H1 (cell line): ENCODE measurements around the gene SLC12A6. TPM values are rescaled to one million over a fixed set of nuclear protein-coding genes. Genes with fewer than 3 reads are reported as not detected.

Experiments
- CTCF ChIA-PET: fragments of 300-600 bp; sonication (Branson Sonifier 250); formaldehyde crosslinking; loops from one replicate; lab custom pipeline; 2021; ENCODE audit not compliant: partially characterized antibody; lab: Charles Lee
- POLR2A ChIA-PET: fragments of 300-600 bp; sonication (Branson Sonifier 250); formaldehyde crosslinking; loops from one replicate; lab custom pipeline; 2021; ENCODE audit warnings: inconsistent platforms; ENCODE audit not compliant: partially characterized antibody; lab: Charles Lee
- DNase-seq, 2 experiments: peaks; one replicate each; pipeline versions ENCODE4 v3.0.0 to v3.0.0-alpha.2; 2010 to 2022; ENCODE audit warnings: low spot score in 2 of 2, low read depth in 1 of 2, mixed read lengths in 1 of 2
- FAIRE-seq: peaks from 2 replicates; lab custom pipeline; 2011; peaks lifted over from hg19 to GRCh38; lab: Jason Lieb, UNC
- H2AFZ ChIP-seq: 2 replicates; pipeline ENCODE4 v1.8.1; 2012; ENCODE audit warnings: low read length, inconsistent platforms
- H2AK5ac ChIP-seq: 2 replicates; pipeline ENCODE4 v1.6.1; 2013; ENCODE audit warnings: low read depth, low read length
- H2BK120ac ChIP-seq: replicated peaks from 2 replicates; pipeline ENCODE3; 2013; ENCODE audit warnings: low read depth, low read length, inconsistent platforms
- H2BK12ac ChIP-seq: 2 replicates; pipeline ENCODE4 v1.6.1; 2013; ENCODE audit warnings: low read depth, low read length
- H2BK15ac ChIP-seq: 2 replicates; pipeline ENCODE4 v1.6.1; 2013; ENCODE audit warnings: low read length
- H2BK20ac ChIP-seq: 2 replicates; pipeline ENCODE4 v1.6.1; 2013; ENCODE audit warnings: low read length
- H2BK5ac ChIP-seq: 2 replicates; pipeline ENCODE4 v1.6.1; 2013; ENCODE audit warnings: low read depth, low read length
- H3K14ac ChIP-seq: 2 replicates; pipeline ENCODE4 v1.6.1; 2013; ENCODE audit warnings: inconsistent platforms; ENCODE audit not compliant: insufficient read length
- H3K18ac ChIP-seq: 2 replicates; pipeline ENCODE4 v1.6.1; 2013; ENCODE audit warnings: low read length; ENCODE audit errors: extremely low read depth
- H3K23ac ChIP-seq: 2 replicates; pipeline ENCODE4 v1.6.1; 2013; ENCODE audit warnings: inconsistent platforms; ENCODE audit not compliant: insufficient read length
- H3K23me2 ChIP-seq: 2 replicates; pipeline ENCODE4 v1.6.1; 2013; ENCODE audit warnings: low read depth, low read length
- H3K27ac ChIP-seq: 2 replicates; pipeline ENCODE4 v1.6.1; 2011; ENCODE audit warnings: low read depth, low read length, inconsistent platforms
- H3K27me3 ChIP-seq, 4 experiments: replicated peaks in 1 of 4; 1 replicate in 1 of 4; 2 replicates in 3 of 4; pipeline versions ENCODE4 v1.6.1 to v1.8.1; 2011 to 2013; ENCODE audit warnings: low read length in 3 of 4, mild to moderate bottlenecking in 3 of 4, inconsistent platforms in 2 of 4, mixed read lengths in 2 of 4, moderate library complexity in 1 of 4; ENCODE audit not compliant: control insufficient read depth in 3 of 4, insufficient read depth in 3 of 4; ENCODE audit errors: extremely low read depth in 1 of 4
- H3K36me3 ChIP-seq, 4 experiments: 2 replicates each; pipeline versions ENCODE4 v1.6.1 to v1.8.1; 2011 to 2013; ENCODE audit warnings: mild to moderate bottlenecking in 4 of 4, low read length in 3 of 4, moderate library complexity in 2 of 4, control low read depth in 1 of 4, inconsistent platforms in 1 of 4; ENCODE audit not compliant: insufficient read depth in 4 of 4, control insufficient read depth in 2 of 4
- H3K4ac ChIP-seq: replicated peaks from 2 replicates; pipeline ENCODE3; 2013; ENCODE audit warnings: low read length, low read depth, mixed read lengths, inconsistent platforms; ENCODE audit not compliant: insufficient read length
- H3K4me1 ChIP-seq, 4 experiments: replicated peaks in 1 of 4; 1 replicate in 1 of 4; 2 replicates in 3 of 4; pipeline versions ENCODE4 v1.6.1 to v1.8.1; 2011 to 2013; ENCODE audit warnings: low read length in 3 of 4, inconsistent platforms in 2 of 4, mixed read lengths in 1 of 4; ENCODE audit not compliant: insufficient read depth in 4 of 4, control insufficient read depth in 3 of 4
- H3K4me2 ChIP-seq, 2 experiments: 2 replicates each; pipeline versions ENCODE4 v1.6.1 to v1.8.1; 2011 to 2013; ENCODE audit warnings: low read depth in 2 of 2, low read length in 2 of 2, control low read depth in 1 of 2, inconsistent platforms in 1 of 2, mild to moderate bottlenecking in 1 of 2; ENCODE audit not compliant: insufficient read depth in 1 of 2
- H3K4me3 ChIP-seq, 4 experiments: fragments of 200-600, 300-600 bp in 1 of 4; sonication (generic), shearing (Covaris generic), sonication (Bioruptor Twin) in 1 of 4; 2 replicates each; pipeline versions ENCODE4 v1.5.1 to v1.8.1; 2011 to 2016; ENCODE audit warnings: low read length in 4 of 4, low read depth in 3 of 4, control low read depth in 2 of 4, inconsistent platforms in 2 of 4, mild to moderate bottlenecking in 2 of 4, mixed read lengths in 1 of 4, moderate library complexity in 1 of 4; ENCODE audit not compliant: insufficient read depth in 2 of 4; ENCODE audit errors: extremely low read depth in 1 of 4
- H3K56ac ChIP-seq: replicated peaks from 2 replicates; pipeline ENCODE3; 2013; ENCODE audit warnings: low read depth, mild to moderate bottlenecking, mixed read lengths, low read length, inconsistent platforms; ENCODE audit not compliant: insufficient read length
- H3K79me1 ChIP-seq: 2 replicates; pipeline ENCODE4 v1.6.1; 2013; ENCODE audit warnings: low read depth, low read length, control low read depth
- H3K79me2 ChIP-seq, 2 experiments: 2 replicates each; pipeline versions ENCODE4 v1.6.1 to v1.8.1; 2012 to 2013; ENCODE audit warnings: low read length in 2 of 2, mild to moderate bottlenecking in 2 of 2, inconsistent platforms in 1 of 2; ENCODE audit not compliant: insufficient read depth in 2 of 2, control insufficient read depth in 1 of 2
- H3K9ac ChIP-seq, 4 experiments: replicated peaks in 1 of 4; 1 replicate in 1 of 4; 2 replicates in 3 of 4; pipeline versions ENCODE4 v1.6.1 to v1.8.1; 2011 to 2013; ENCODE audit warnings: low read depth in 3 of 4, low read length in 3 of 4, control low read depth in 2 of 4, mild to moderate bottlenecking in 2 of 4, moderate library complexity in 2 of 4, inconsistent platforms in 1 of 4; ENCODE audit errors: extremely low read depth in 1 of 4
- H3K9me3 ChIP-seq, 2 experiments: 2 replicates each; pipeline versions ENCODE4 v1.6.1 to v1.8.1; 2012 to 2013; ENCODE audit warnings: mild to moderate bottlenecking in 2 of 2, moderate library complexity in 2 of 2, control low read depth in 1 of 2, inconsistent platforms in 1 of 2, low read depth in 1 of 2, low read length in 1 of 2, mixed read lengths in 1 of 2; ENCODE audit not compliant: insufficient read depth in 2 of 2
- H4K20me1 ChIP-seq, 2 experiments: replicated peaks in 1 of 2; 2 replicates each; pipeline versions ENCODE3 to v1.8.1; 2011 to 2013; ENCODE audit warnings: inconsistent platforms in 2 of 2, low read length in 2 of 2, mild to moderate bottlenecking in 1 of 2; ENCODE audit not compliant: insufficient read depth in 2 of 2, control insufficient read depth in 1 of 2
- H4K5ac ChIP-seq: 2 replicates; pipeline ENCODE4 v1.6.1; 2013; ENCODE audit warnings: low read length, low read depth, mixed read lengths, inconsistent platforms; ENCODE audit not compliant: insufficient read length
- H4K8ac ChIP-seq: 2 replicates; pipeline ENCODE4 v1.8.0; 2013; ENCODE audit warnings: mild to moderate bottlenecking, moderate library complexity, low read length, inconsistent platforms; ENCODE audit not compliant: insufficient read depth; ENCODE audit errors: extremely low read depth
- H4K91ac ChIP-seq: replicated peaks from 2 replicates; pipeline ENCODE3; 2013; ENCODE audit warnings: low read length, mixed read lengths, inconsistent platforms; ENCODE audit not compliant: insufficient read length
- ATF2 ChIP-seq: IDR thresholded peaks from 2 replicates; pipeline ENCODE4 v1.6.1; 2012; ENCODE audit warnings: low read length, inconsistent platforms
- WGBS, 2 experiments: shearing (Covaris generic) in 1 of 2; methylation state at CpG; one replicate each; pipeline versions ENCODE4 v1.1.6 to v1.1.7; 2013 to 2015; ENCODE audit warnings: low lambda C conversion rate in 2 of 2, mixed read lengths in 2 of 2, inconsistent platforms in 1 of 2, low coverage in 1 of 2, missing lambda C conversion rate in 1 of 2; ENCODE audit not compliant: insufficient replicate concordance in 2 of 2, insufficient coverage in 1 of 2, insufficient read length in 1 of 2; ENCODE audit errors: extremely low coverage in 1 of 2, missing lambda C conversion rate in 1 of 2; 5-methylcytosine and 5-hydroxymethylcytosine counted together
- polyA plus RNA-seq, 7 experiments: library from polyadenylated mRNA; depleted of rRNA in 3 of 7; stranded (reverse) in 5 of 7; unstranded in 2 of 7; fragments of >200 nt in 5 of 7; fragments of 200-250 nt in 2 of 7; gene quantifications; 1 replicate in 5 of 7; 2 replicates in 1 of 7; 4 replicates in 1 of 7; pipeline versions ENCODE4 v1.2.1 to v1.2.3, GENCODE V29; 2011 to 2013; ENCODE audit warnings: missing spikeins in 2 of 7, mixed read lengths in 2 of 7
- total RNA-seq: library from RNA; stranded (reverse); fragmentation: NEBNext Ultra II Directional; extraction: Animal tissue kit (Norgen Biotek cat#: 25700); gene quantifications from 2 replicates; pipeline ENCODE4 v1.2.1, GENCODE V29; 2021

Gene SLC12A6
- total and polyA plus RNA-seq, 2 of the 8 experiments (the other 6 are each of a cell fraction or from before 2014, with no cell fraction given): 9.2 to 11.1 TPM

DNA sequence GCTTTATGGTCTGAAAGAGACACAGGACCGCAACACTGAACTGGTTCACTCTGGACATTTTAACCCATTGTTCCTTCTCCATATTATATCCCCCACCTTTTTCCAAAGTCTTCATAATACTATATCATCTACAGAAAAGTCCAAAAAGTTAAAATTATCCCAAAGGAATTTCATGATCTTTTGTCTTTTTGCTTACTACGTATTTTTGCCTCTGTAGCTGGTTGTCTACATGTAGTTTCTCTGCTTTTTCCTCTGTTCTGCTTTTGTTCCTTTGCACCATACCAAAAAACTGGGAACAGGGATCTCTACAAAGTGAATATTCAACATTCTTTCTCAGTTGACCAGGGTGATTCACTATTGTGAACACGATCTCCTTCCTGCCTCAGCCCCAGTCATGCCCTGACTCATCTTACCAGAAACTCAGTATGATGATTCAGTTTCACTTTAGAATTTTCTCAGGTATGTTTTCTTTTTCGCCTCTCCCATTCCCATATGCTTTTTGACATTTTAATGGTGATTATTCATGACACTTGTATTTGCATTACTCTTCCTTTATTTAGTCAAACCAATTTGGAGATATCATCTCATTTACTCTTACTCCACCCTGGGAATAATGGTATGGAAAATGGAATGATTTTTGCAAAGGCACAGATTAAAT is 98.3 kb downstream of the SLC12A6 start:
- Histone ChIP-seq H3K4me3 (no peak overlapping the region), H2BK15ac (no peak overlapping the region), H3K27ac (no peak overlapping the region; the same call in 1 of the 2 replicates), H4K5ac (no peak overlapping the region), H4K8ac (no peak overlapping the region), H2BK20ac (no peak overlapping the region), H3K36me3 (peaks cover 0 to 12% (median 4%) of the 10 kb centered on the region in 4 experiments; a peak in 6 of 8 replicates), H3K79me2 (no peaks in the 10 kb centered on the region), H2AFZ (no peak overlapping the region), H2BK120ac (no peak overlapping the region), H2AK5ac (no peak overlapping the region), H3K27me3 (peaks cover 0 to 1% (median 0%) of the 10 kb centered on the region in 4 experiments; a peak in 1 of 7 replicates), H2BK5ac (no peak overlapping the region), H3K18ac (no peak overlapping the region)
- ChIA-PET POLR2A (interaction anchor here (0.8 kb wide), 1 partner anchor 16 kb away, joined by 3 read pairs; no protein-coding TSS in a partner anchor), CTCF (interaction anchor here (1.1 to 5.6 kb wide), 3 partner anchors 9 to 18 kb away, joined by 3 to 41 read pairs (median 3); no protein-coding TSS in a partner anchor)
- WGBS, 2 experiments: 76% methylated on average over 4 of the region's 4 CpGs; no CpG with 5 or more reads in 1 of the 2 experiments
- FAIRE-seq: no peak
- no peak for DNase-seq
- TF ChIP-seq ATF2: no peak
- TF ChIP-seq, all 59 proteins: peak for 0
- Histone ChIP-seq H4K91ac (no peak overlapping the region), H3K23ac (no peak overlapping the region), H3K9me3 (no peaks in the 10 kb centered on the region), H2BK12ac (no peak overlapping the region), H3K9ac (no peak overlapping the region), H3K4me2 (no peak overlapping the region), H3K79me1 (no peaks in the 10 kb centered on the region), H4K20me1 (no peaks in the 10 kb centered on the region), H3K56ac (no peak overlapping the region), H3K4ac (no peak overlapping the region), H3K14ac (no peak overlapping the region), H3K4me1 (peaks cover 0 to 3% (median under 1%) of the 10 kb centered on the region in 4 experiments; a peak in 3 of 7 replicates), H3K23me2 (no peaks in the 10 kb centered on the region)
